ENCODE results near the gene OVOL2.

GRCh38 chr20:18009116-18009515, 48.6 kb downstream of the OVOL2 start:
- TF ChIP-seq POLR2A (IDR thresholded peaks at IDR 0.05), result no peak
- no peak for TF ChIP-seq CTCF (IDR thresholded peaks at IDR 0.05 in 4 of 5, conservative IDR thresholded peaks at IDR 0.05 in 1 of 5)

Data from gastrocnemius medialis (tissue), 4 donors.